IMR-90 (cell line): ENCODE measurements around the gene DCN. TPM values are rescaled to one million over a fixed set of nuclear protein-coding genes. Genes with fewer than 3 reads are reported as not detected.

ENCODE experiments used
- ATAC-seq: fragments of 200-7000 bp; cut with Tn5 transposase; 2 replicates; pipeline ENCODE4 v1.9.1; 2020; ENCODE audit warnings: low read depth, mild to moderate bottlenecking, moderate library complexity
- BruUV-seq: library from RNA; stranded (reverse); fragments of 400-500 nt; replicated peaks from 2 replicates; lab custom pipeline; 2021; lab: Mats Ljungman, UMichigan
- CTCF ChIA-PET: fragments of 300-600 bp; formaldehyde crosslinking; extraction: SDS; loops from one replicate; lab custom pipeline; 2021; ENCODE audit warnings: antibody characterized with exemption; lab: Yijun Ruan, JAX
- POLR2A ChIA-PET: fragments of 300-600 bp; sonication (Branson Sonifier 250); formaldehyde crosslinking; loops from one replicate; lab custom pipeline; 2022; ENCODE audit warnings: antibody characterized with exemption; ENCODE audit not compliant: unreplicated experiment; lab: Charles Lee
- DNase-seq: peaks from one replicate; pipeline ENCODE4 v3.0.0; 2013
- H2AFZ ChIP-seq: replicated peaks from 2 replicates; pipeline ENCODE3; 2013; ENCODE audit warnings: low read length, mild to moderate bottlenecking; ENCODE audit not compliant: poor library complexity
- H2AK5ac ChIP-seq: 2 replicates; pipeline ENCODE4 v1.6.1; 2013; ENCODE audit warnings: low read depth, low read length, inconsistent platforms
- H2AK9ac ChIP-seq: replicated peaks from 2 replicates; pipeline ENCODE3; 2013; ENCODE audit warnings: mild to moderate bottlenecking, low read depth, low read length, moderate library complexity; ENCODE audit not compliant: poor library complexity
- H2BK120ac ChIP-seq: 2 replicates; pipeline ENCODE4 v1.6.1; 2013; ENCODE audit warnings: low read depth, low read length, inconsistent platforms
- H2BK15ac ChIP-seq: 3 replicates; pipeline ENCODE4 v1.6.1; 2013; ENCODE audit warnings: low read depth, low read length, inconsistent platforms
- H2BK20ac ChIP-seq: 2 replicates; pipeline ENCODE4 v1.6.1; 2013; ENCODE audit warnings: low read depth, mild to moderate bottlenecking, inconsistent platforms, low read length, moderate library complexity
- H2BK5ac ChIP-seq: 2 replicates; pipeline ENCODE4 v1.6.1; 2013; ENCODE audit warnings: mild to moderate bottlenecking, low read depth, low read length, inconsistent platforms; ENCODE audit not compliant: poor library complexity, severe bottlenecking
- H3K14ac ChIP-seq: replicated peaks from 2 replicates; pipeline ENCODE4 v1.6.1; 2013; ENCODE audit warnings: low read depth, low read length, inconsistent platforms
- H3K18ac ChIP-seq: 2 replicates; pipeline ENCODE4 v1.6.1; 2013; ENCODE audit warnings: low read depth, low read length, control low read depth
- H3K23ac ChIP-seq: 2 replicates; pipeline ENCODE4 v1.6.1; 2013; ENCODE audit warnings: low read depth, low read length, inconsistent platforms
- H3K27ac ChIP-seq: 2 replicates; pipeline ENCODE4 v1.5.1; 2013; ENCODE audit warnings: mild to moderate bottlenecking, control low read depth, low read length; ENCODE audit not compliant: insufficient read depth
- H3K27me3 ChIP-seq: 2 replicates; pipeline ENCODE4 v1.6.1; 2013; ENCODE audit warnings: low read length; ENCODE audit not compliant: control insufficient read depth, insufficient read depth
- H3K36me3 ChIP-seq: 2 replicates; pipeline ENCODE4 v1.6.1; 2013; ENCODE audit warnings: low read length, mixed read lengths; ENCODE audit not compliant: control insufficient read depth, insufficient read depth
- H3K4ac ChIP-seq: 2 replicates; pipeline ENCODE4 v1.6.1; 2013; ENCODE audit warnings: low read depth, low read length, inconsistent platforms
- H3K4me1 ChIP-seq: 2 replicates; pipeline ENCODE4 v1.6.1; 2013; ENCODE audit warnings: low read length, mixed read lengths; ENCODE audit not compliant: control insufficient read depth, insufficient read depth
- H3K4me2 ChIP-seq: 2 replicates; pipeline ENCODE4 v1.6.1; 2013; ENCODE audit warnings: low read depth, mild to moderate bottlenecking, control low read depth, low read length, moderate library complexity
- H3K4me3 ChIP-seq: 2 replicates; pipeline ENCODE4 v1.5.1; 2013; ENCODE audit warnings: low read depth, mild to moderate bottlenecking, control low read depth, low read length, moderate library complexity; ENCODE audit not compliant: insufficient read depth
- H3K56ac ChIP-seq: 2 replicates; pipeline ENCODE4 v1.6.1; 2013; ENCODE audit warnings: low read length, inconsistent platforms; ENCODE audit not compliant: insufficient read depth; ENCODE audit errors: extremely low read depth
- H3K79me1 ChIP-seq, 2 experiments: 2 replicates each; pipeline ENCODE4 v1.6.1; 2013; ENCODE audit warnings: low read length in 2 of 2, inconsistent platforms in 1 of 2, low read depth in 1 of 2
- H3K9ac ChIP-seq: 2 replicates; pipeline ENCODE4 v1.6.1; 2013; ENCODE audit warnings: low read depth, low read length, control low read depth
- H3K9me1 ChIP-seq: 2 replicates; pipeline ENCODE4 v1.6.1; 2013; ENCODE audit warnings: low read length, inconsistent platforms; ENCODE audit not compliant: insufficient read depth
- H3K9me3 ChIP-seq: 2 replicates; pipeline ENCODE4 v1.6.1; 2013; ENCODE audit warnings: low read length; ENCODE audit not compliant: control insufficient read depth, insufficient read depth
- H4K20me1 ChIP-seq: 2 replicates; pipeline ENCODE4 v1.6.1; 2013; ENCODE audit warnings: low read length, inconsistent platforms; ENCODE audit not compliant: insufficient read depth
- H4K5ac ChIP-seq: 2 replicates; pipeline ENCODE4 v1.6.1; 2013; ENCODE audit warnings: mild to moderate bottlenecking, low read depth, low read length, control low read depth
- H4K8ac ChIP-seq, 2 experiments: 2 replicates each; pipeline ENCODE4 v1.6.1; 2013; ENCODE audit warnings: low read depth in 2 of 2, low read length in 2 of 2, control low read depth in 1 of 2, inconsistent platforms in 1 of 2
- H4K91ac ChIP-seq: 2 replicates; pipeline ENCODE4 v1.6.1; 2013; ENCODE audit warnings: low read depth, low read length, inconsistent platforms; ENCODE audit not compliant: insufficient read depth
- BHLHE40 ChIP-seq: fragments of 150-350 bp; IDR thresholded peaks from 2 replicates; pipeline ENCODE4 v1.6.1; 2016; ENCODE audit warnings: mild to moderate bottlenecking, low read depth, low read length
- CEBPB ChIP-seq: IDR thresholded peaks from 2 replicates; pipeline ENCODE4 v1.6.1; 2012; ENCODE audit warnings: low read depth, low read length, improper control_type of control experiment
- CHD1 ChIP-seq: IDR thresholded peaks from 2 replicates; pipeline ENCODE4 v1.6.1; 2012; ENCODE audit warnings: low read depth, low read length, improper control_type of control experiment
- FOS ChIP-seq: fragments of 150-350 bp; IDR thresholded peaks from 2 replicates; pipeline ENCODE4 v1.6.1; 2016; ENCODE audit warnings: low read depth, low read length
- MAFK ChIP-seq: IDR thresholded peaks from 2 replicates; pipeline ENCODE4 v1.6.1; 2012; ENCODE audit warnings: low read depth, low read length, improper control_type of control experiment
- MAZ ChIP-seq: IDR thresholded peaks from 2 replicates; pipeline ENCODE4 v1.6.1; 2012; ENCODE audit warnings: low read depth, mild to moderate bottlenecking, low read length, improper control_type of control experiment, moderate library complexity, borderline replicate concordance
- MXI1 ChIP-seq: IDR thresholded peaks from 2 replicates; pipeline ENCODE4 v1.6.1; 2012; ENCODE audit warnings: low read depth, mild to moderate bottlenecking, low read length, moderate library complexity, borderline replicate concordance
- NFE2L2 ChIP-seq: fragments of 150-350 bp; IDR thresholded peaks from 2 replicates; pipeline ENCODE4 v1.6.1; 2016; ENCODE audit warnings: low read depth, mild to moderate bottlenecking, low read length
- POLR2A ChIP-seq: IDR thresholded peaks from 2 replicates; pipeline ENCODE4 v1.6.1; 2012; ENCODE audit warnings: mild to moderate bottlenecking, low read depth, low read length
- RAD21 ChIP-seq: IDR thresholded peaks from 2 replicates; pipeline ENCODE4 v1.6.1; 2012; ENCODE audit warnings: low read length, improper control_type of control experiment
- RCOR1 ChIP-seq: IDR thresholded peaks from 2 replicates; pipeline ENCODE4 v1.6.1; 2012; ENCODE audit warnings: mild to moderate bottlenecking, low read length, improper control_type of control experiment; ENCODE audit not compliant: insufficient replicate concordance
- RFX5 ChIP-seq: IDR thresholded peaks from 2 replicates; pipeline ENCODE4 v1.8.0; 2012; ENCODE audit warnings: low read depth, mild to moderate bottlenecking, low read length, moderate library complexity
- SMC3 ChIP-seq: fragments of 150-350 bp; IDR thresholded peaks from 2 replicates; pipeline ENCODE4 v1.6.1; 2016; ENCODE audit warnings: low read depth, mild to moderate bottlenecking, antibody characterized with exemption, low read length, moderate library complexity
- WGBS, 2 experiments: methylation state at CpG; one replicate each; pipeline versions ENCODE4 v1.1.5 to v1.1.7; 2013; ENCODE audit warnings: missing lambda C conversion rate in 2 of 2; ENCODE audit not compliant: insufficient read length in 1 of 2; ENCODE audit errors: extremely low coverage in 2 of 2; 5-methylcytosine and 5-hydroxymethylcytosine counted together
- dilution Hi-C: fragments of 300-500 bp; cut with HindIII; formaldehyde crosslinking; loops from one replicate; pipeline ENCODE4 v1.14.3; 2018; ENCODE audit warnings: low sequenced_read_pairs; ENCODE audit not compliant: unreplicated experiment
- in situ Hi-C: fragments of 300-500 bp; cut with MboI; formaldehyde crosslinking; loops from 3 replicates; pipeline ENCODE4 v1.14.3; 2019; ENCODE audit warnings: low sequenced_read_pairs, inconsistent platforms, mixed read lengths
- intact Hi-C: fragments of 100-400 bp; cut with micrococcal nuclease; formaldehyde crosslinking; loops from 2 replicates; pipeline ENCODE4 v1.10.0; 2022
- polyA plus RNA-seq, 3 experiments: library from polyadenylated mRNA; depleted of rRNA; stranded (reverse); fragments of >200 nt; gene quantifications; 2 replicates each; pipeline ENCODE4 v1.2.3, GENCODE V29; 2012; ENCODE audit warnings: low replicate concordance in 1 of 3
- total RNA-seq: library from RNA; depleted of rRNA; stranded (reverse); fragments of >200 nt; gene quantifications from 2 replicates; pipeline ENCODE4 v1.2.3, GENCODE V29; 2012
- TF ChIP-seq, protein P1 (sequence below): fragments of 150-350 bp; IDR thresholded peaks from 2 replicates; pipeline ENCODE4 v1.6.1; 2016; ENCODE audit warnings: low read depth, mild to moderate bottlenecking, low read length, moderate library complexity, borderline replicate concordance
- TF ChIP-seq, protein P2 (sequence below): fragments of 150-350 bp; IDR thresholded peaks from 2 replicates; pipeline ENCODE4 v1.6.1; 2017; ENCODE audit warnings: mild to moderate bottlenecking, antibody characterized with exemption, low read length, low read depth

DCN gene
- total and polyA plus RNA-seq, 2 of the 4 experiments (the other 2 are of a cell fraction), result 241 to 965 TPM

DNA sequence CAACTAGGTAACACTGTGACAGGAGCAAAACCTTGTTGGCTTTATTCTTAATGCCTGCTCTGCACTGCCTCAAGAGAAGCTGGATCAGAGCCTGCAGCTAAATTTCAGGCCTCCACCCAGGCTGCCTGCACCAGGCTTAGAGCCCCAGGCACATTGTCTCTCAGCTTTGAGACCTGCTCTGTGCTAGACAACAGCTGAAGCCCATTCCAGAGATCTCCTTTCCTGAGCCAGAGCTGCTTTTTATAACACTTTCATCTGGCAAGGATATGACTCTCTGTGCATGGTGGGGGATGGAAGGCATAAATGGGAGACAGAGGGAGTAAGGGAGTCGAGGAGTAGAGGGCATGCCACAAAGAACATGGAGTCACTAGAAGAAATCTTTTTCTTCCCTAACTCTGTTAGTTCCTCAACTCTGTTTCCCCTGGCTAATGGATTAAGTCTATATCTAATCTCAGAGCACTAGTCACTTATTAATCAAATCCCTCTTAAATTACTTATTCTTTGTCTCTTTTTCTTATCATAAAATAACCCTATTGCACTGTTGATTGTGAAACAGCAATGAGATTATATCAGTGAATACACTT is 44.2 kb downstream of the DCN start:
- H3K4me2 ChIP-seq, result no peak overlapping the region; the same call in none of the 2 replicates
- H3K9ac ChIP-seq, result peak overlapping the region; percentile 10; the same call in 1 of the 2 replicates
- H3K14ac ChIP-seq, result peak overlapping the region; percentile 94
- H3K56ac ChIP-seq, result peak overlapping the region; percentile 53
- intact Hi-C loops (no loop called here), dilution Hi-C loops (no loop called here), in situ Hi-C loops (no loop called here)
- peak overlapping the region; percentile 81 for H3K18ac ChIP-seq
- TF ChIP-seq CEBPB (no peak), RAD21 (no peak), POLR2A (no peak), SMC3 (no peak), NFE2L2 (no peak), MAFK (no peak), FOS (no peak), RFX5 (no peak), CHD1 (no peak), MAZ (no peak), RCOR1 (no peak), BHLHE40 (no peak), MXI1 (no peak)
- TF ChIP-seq, protein P1, sequence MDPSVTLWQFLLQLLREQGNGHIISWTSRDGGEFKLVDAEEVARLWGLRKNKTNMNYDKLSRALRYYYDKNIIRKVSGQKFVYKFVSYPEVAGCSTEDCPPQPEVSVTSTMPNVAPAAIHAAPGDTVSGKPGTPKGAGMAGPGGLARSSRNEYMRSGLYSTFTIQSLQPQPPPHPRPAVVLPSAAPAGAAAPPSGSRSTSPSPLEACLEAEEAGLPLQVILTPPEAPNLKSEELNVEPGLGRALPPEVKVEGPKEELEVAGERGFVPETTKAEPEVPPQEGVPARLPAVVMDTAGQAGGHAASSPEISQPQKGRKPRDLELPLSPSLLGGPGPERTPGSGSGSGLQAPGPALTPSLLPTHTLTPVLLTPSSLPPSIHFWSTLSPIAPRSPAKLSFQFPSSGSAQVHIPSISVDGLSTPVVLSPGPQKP, result no peak
- TF ChIP-seq, protein P2, sequence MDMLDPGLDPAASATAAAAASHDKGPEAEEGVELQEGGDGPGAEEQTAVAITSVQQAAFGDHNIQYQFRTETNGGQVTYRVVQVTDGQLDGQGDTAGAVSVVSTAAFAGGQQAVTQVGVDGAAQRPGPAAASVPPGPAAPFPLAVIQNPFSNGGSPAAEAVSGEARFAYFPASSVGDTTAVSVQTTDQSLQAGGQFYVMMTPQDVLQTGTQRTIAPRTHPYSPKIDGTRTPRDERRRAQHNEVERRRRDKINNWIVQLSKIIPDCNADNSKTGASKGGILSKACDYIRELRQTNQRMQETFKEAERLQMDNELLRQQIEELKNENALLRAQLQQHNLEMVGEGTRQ, result no peak
- peak overlapping the region; percentile 84; the same call in 1 of the 2 replicates for H3K27ac ChIP-seq
- H2BK20ac ChIP-seq, result peak overlapping the region; percentile 94
- peak overlapping the region; percentile 96; the same call in 2 of the 3 replicates for H2BK15ac ChIP-seq
- no peaks in the 10 kb centered on the region for H3K36me3 ChIP-seq
- ChIA-PET CTCF (no interaction called here), POLR2A (no interaction called here)
- H3K23ac ChIP-seq, result peak overlapping the region; percentile 96
- H3K4me3 ChIP-seq, result no peak overlapping the region
- H4K20me1 ChIP-seq, result no peaks in the 10 kb centered on the region
- peaks cover 9% of the 10 kb centered on the region for H3K9me1 ChIP-seq
- no peaks in the 10 kb centered on the region for H3K27me3 ChIP-seq
- H3K4me1 ChIP-seq, result peaks cover 18% of the 10 kb centered on the region
- H2AK5ac ChIP-seq, result peak overlapping the region; percentile 98
- peak overlapping the region; percentile 59 for H2AK9ac ChIP-seq
- H3K9me3 ChIP-seq, result no peaks in the 10 kb centered on the region
- peak overlapping the region; percentile 15 to 89; a peak in 3 of 4 replicates for H4K8ac ChIP-seq
- peak overlapping the region; percentile 96 for H2BK120ac ChIP-seq
- H2AFZ ChIP-seq, result peak overlapping the region; percentile 64
- no TSS peak for BruUV-seq
- peak overlapping the region; percentile 74 for H2BK5ac ChIP-seq
- H4K91ac ChIP-seq, result peak overlapping the region; percentile 92
- peak overlapping the region; percentile 54 for H4K5ac ChIP-seq
- peaks cover 0 to 4% of the 10 kb centered on the region in 2 experiments; a peak in 1 of 4 replicates for H3K79me1 ChIP-seq
- ATAC-seq, result no peak; the same call in 1 of the 2 replicates
- DNase-seq, result no peak
- WGBS, 2 experiments, result no CpG with 5 or more reads among the region's 1 CpG
- peak overlapping the region; percentile 95 for H3K4ac ChIP-seq
